Astrocyte (in vitro differentiated cells and primary cell): Measurements from ENCODE around the gene FHIT. TPM values are rescaled to one million over a fixed set of nuclear protein-coding genes. Genes with fewer than 3 reads are reported as not detected.
"Not testable (repeated sequence)": the region's sequence is repeated elsewhere in the genome, so short reads cannot be mapped to it uniquely, and the experiment has no call there.

ENCODE experiments used
- DNase-seq: peaks from one replicate; pipeline ENCODE4 v3.0.0-alpha.2; 2010; ENCODE audit warnings: low read depth
- FAIRE-seq: peaks from 2 replicates; lab custom pipeline; 2011; peaks lifted over from hg19 to GRCh38; lab: Jason Lieb, UNC
- H2AFZ ChIP-seq: 2 replicates; pipeline ENCODE4 v1.6.0; 2012; ENCODE audit warnings: low read depth, low read length, inconsistent platforms
- H3K27ac ChIP-seq: 2 replicates; pipeline ENCODE4 v1.5.1; 2011; ENCODE audit warnings: low read depth, low read length, inconsistent platforms
- H3K27me3 ChIP-seq: 2 replicates; pipeline ENCODE4 v1.6.0; 2011; ENCODE audit warnings: low read length, inconsistent platforms; ENCODE audit not compliant: insufficient read depth
- H3K36me3 ChIP-seq: 2 replicates; pipeline ENCODE4 v1.5.1; 2011; ENCODE audit warnings: low read length, inconsistent platforms; ENCODE audit not compliant: insufficient read depth
- H3K4me1 ChIP-seq: 2 replicates; pipeline ENCODE4 v1.5.1; 2011; ENCODE audit warnings: low read length, inconsistent platforms; ENCODE audit not compliant: insufficient read depth
- H3K4me2 ChIP-seq: 2 replicates; pipeline ENCODE4 v1.6.0; 2012; ENCODE audit warnings: low read length, inconsistent platforms
- H3K4me3 ChIP-seq: 2 replicates; pipeline ENCODE4 v1.5.1; 2011; ENCODE audit warnings: low read depth, mild to moderate bottlenecking, low read length, inconsistent platforms; ENCODE audit not compliant: insufficient read depth
- H3K79me2 ChIP-seq: 2 replicates; pipeline ENCODE4 v1.6.0; 2012; ENCODE audit warnings: mild to moderate bottlenecking, low read length, inconsistent platforms; ENCODE audit not compliant: insufficient read depth
- H3K9ac ChIP-seq: 2 replicates; pipeline ENCODE4 v1.6.0; 2012; ENCODE audit warnings: mild to moderate bottlenecking, low read length, inconsistent platforms
- H3K9me3 ChIP-seq: 2 replicates; pipeline ENCODE4 v1.5.1; 2012; ENCODE audit warnings: low read depth, mild to moderate bottlenecking, low read length, inconsistent platforms; ENCODE audit not compliant: insufficient read depth
- H4K20me1 ChIP-seq: 2 replicates; pipeline ENCODE4 v1.6.0; 2012; ENCODE audit warnings: low read length, inconsistent platforms; ENCODE audit not compliant: insufficient read depth
- H3K27ac Mint-ChIP-seq: one replicate; pipeline ENCODE4 v1.8.0; 2021; ENCODE audit warnings: mild to moderate bottlenecking, mixed read lengths; ENCODE audit not compliant: unreplicated experiment
- H3K27me3 Mint-ChIP-seq: one replicate; pipeline ENCODE4 v1.8.0; 2021; ENCODE audit warnings: low read depth, mixed read lengths; ENCODE audit not compliant: unreplicated experiment
- H3K36me3 Mint-ChIP-seq: one replicate; pipeline ENCODE4 v1.8.0; 2021; ENCODE audit warnings: low read depth, mixed read lengths; ENCODE audit not compliant: unreplicated experiment
- H3K4me1 Mint-ChIP-seq: one replicate; pipeline ENCODE4 v1.8.0; 2021; ENCODE audit warnings: low read depth, mixed read lengths; ENCODE audit not compliant: unreplicated experiment
- H3K4me3 Mint-ChIP-seq: one replicate; pipeline ENCODE4 v1.8.0; 2021; ENCODE audit warnings: mild to moderate bottlenecking, moderate library complexity, mixed read lengths; ENCODE audit not compliant: unreplicated experiment
- H3K9me3 Mint-ChIP-seq: one replicate; pipeline ENCODE4 v1.8.0; 2021; ENCODE audit warnings: mild to moderate bottlenecking, mixed read lengths; ENCODE audit not compliant: unreplicated experiment
- CTCF ChIP-seq: IDR thresholded peaks from 2 replicates; pipeline ENCODE4 v1.5.1; 2011; ENCODE audit warnings: low read depth, mild to moderate bottlenecking, inconsistent platforms, low read length, moderate library complexity; ENCODE audit not compliant: insufficient read depth
- EZH2 ChIP-seq: IDR thresholded peaks from 2 replicates; pipeline ENCODE4 v1.6.1; 2012; ENCODE audit warnings: mild to moderate bottlenecking, low read length, inconsistent platforms; ENCODE audit not compliant: insufficient read depth
- total RNA-seq: library from RNA; stranded (reverse); gene quantifications from 2 replicates; pipeline ENCODE4 v1.2.1, GENCODE V29; 2021

FHIT gene
- total RNA-seq, 1 donor from 2014 or later = 6.7 TPM

GRCh38 chr3:59809016-59809415 lies 1442.2 kb downstream of the FHIT start:
- Mint-ChIP-seq H3K27me3 (no peaks in the 10 kb centered on the region), H3K4me1 (peaks cover 5% of the 10 kb centered on the region), H3K4me3 (no peak overlapping the region), H3K36me3 (peaks cover 4% of the 10 kb centered on the region), H3K27ac (peak overlapping the region; percentile 54), H3K9me3 (peaks cover 5% of the 10 kb centered on the region)
- Histone ChIP-seq H4K20me1 (no peaks in the 10 kb centered on the region), H3K4me2 (no peak overlapping the region), H3K9me3 (no peaks in the 10 kb centered on the region), H3K9ac (no peak overlapping the region), H3K27me3 (no peaks in the 10 kb centered on the region), H3K36me3 (no peaks in the 10 kb centered on the region), H3K4me1 (peaks cover 30% of the 10 kb centered on the region), H2AFZ (peak overlapping the region; percentile 70), H3K27ac (peak overlapping the region; percentile 22), H3K4me3 (no peak overlapping the region), H3K79me2 (no peaks in the 10 kb centered on the region)
- no peak for TF ChIP-seq EZH2
- TF ChIP-seq CTCF = no peak
- DNase-seq = peak; percentile 80
- peak; percentile 64 for FAIRE-seq

GRCh38 chr3:59808446-59808845 lies 1442.8 kb downstream of the FHIT start:
- Histone ChIP-seq H4K20me1 (no peaks in the 10 kb centered on the region), H3K4me3 (no peak overlapping the region), H3K9me3 (no peaks in the 10 kb centered on the region), H2AFZ (peak overlapping the region; percentile 70), H3K27me3 (no peaks in the 10 kb centered on the region), H3K4me2 (no peak overlapping the region), H3K27ac (no peak overlapping the region), H3K4me1 (peaks cover 30% of the 10 kb centered on the region), H3K9ac (no peak overlapping the region), H3K36me3 (no peaks in the 10 kb centered on the region), H3K79me2 (no peaks in the 10 kb centered on the region)
- Mint-ChIP-seq H3K4me1 (peaks cover 5% of the 10 kb centered on the region), H3K36me3 (peaks cover 4% of the 10 kb centered on the region), H3K4me3 (no peak overlapping the region), H3K27ac (peak overlapping the region; percentile 54), H3K27me3 (no peaks in the 10 kb centered on the region), H3K9me3 (peaks cover 5% of the 10 kb centered on the region)
- TF ChIP-seq EZH2 = no peak
- TF ChIP-seq CTCF = no peak
- no peak for FAIRE-seq
- no peak for DNase-seq

GRCh38 chr3:59803268-59803667 lies 1448.0 kb downstream of the FHIT start:
- Histone ChIP-seq H3K27ac (no peak overlapping the region), H3K9me3 (no peaks in the 10 kb centered on the region), H3K4me1 (no peaks in the 10 kb centered on the region), H3K9ac (no peak overlapping the region), H3K27me3 (no peaks in the 10 kb centered on the region), H3K4me3 (no peak overlapping the region), H2AFZ (no peak overlapping the region), H3K4me2 (no peak overlapping the region), H3K36me3 (no peaks in the 10 kb centered on the region), H3K79me2 (no peaks in the 10 kb centered on the region), H4K20me1 (no peaks in the 10 kb centered on the region)
- Mint-ChIP-seq H3K36me3 (no peaks in the 10 kb centered on the region), H3K4me3 (no peak overlapping the region), H3K9me3 (peaks cover 2% of the 10 kb centered on the region), H3K4me1 (peaks cover 5% of the 10 kb centered on the region), H3K27me3 (no peaks in the 10 kb centered on the region), H3K27ac (no peak overlapping the region)
- TF ChIP-seq CTCF (no peak), EZH2 (no peak)
- no peak for FAIRE-seq
- DNase-seq = no peak

GRCh38 chr3:59802453-59802852 lies 1448.8 kb downstream of the FHIT start:
- DNase-seq, H2AFZ ChIP-seq, H3K9ac ChIP-seq, H3K4me2 ChIP-seq, H3K4me1 ChIP-seq, H3K9me3 ChIP-seq, H3K36me3 Mint-ChIP-seq, H3K79me2 ChIP-seq, FAIRE-seq, H3K27me3 Mint-ChIP-seq, H4K20me1 ChIP-seq, H3K4me1 Mint-ChIP-seq, H3K4me3 ChIP-seq, H3K4me3 Mint-ChIP-seq, H3K36me3 ChIP-seq, H3K27ac ChIP-seq, H3K9me3 Mint-ChIP-seq, H3K27me3 ChIP-seq, H3K27ac Mint-ChIP-seq: not testable (repeated sequence)
